GM12878 (cell line): ENCODE data around the gene MGMT. TPM values are rescaled to one million over a fixed set of nuclear protein-coding genes. Genes with fewer than 3 reads are reported as not detected.

Experiments
- ATAC-seq: fragments of 200-7000 bp; cut with Tn5 transposase; 3 replicates; pipeline ENCODE4 v1.9.1; 2020; ENCODE audit warnings: mild to moderate bottlenecking, moderate library complexity
- BruUV-seq: library from RNA; stranded (reverse); fragments of 400-500 nt; replicated peaks from 2 replicates; lab custom pipeline; 2021; lab: Mats Ljungman, UMichigan
- CTCF ChIA-PET: fragments of 300-600 bp; sonication (Branson Sonifier 250); formaldehyde crosslinking; extraction: SDS; loops from one replicate; lab custom pipeline; 2021; ENCODE audit warnings: inconsistent platforms; lab: Yijun Ruan, JAX
- POLR2A ChIA-PET: fragments of 350-600 bp; formaldehyde crosslinking; extraction: SDS; loops from one replicate; lab custom pipeline; 2021; ENCODE audit warnings: inconsistent platforms; lab: Charles Lee
- RAD21 ChIA-PET: fragments of 300-600 bp; sonication (Branson Sonifier 250); formaldehyde crosslinking; loops from one replicate; lab custom pipeline; 2023; ENCODE audit warnings: antibody characterized with exemption; ENCODE audit not compliant: unreplicated experiment; lab: Charles Lee
- SMC1A ChIA-PET: fragments of 300-600 bp; sonication (Branson Sonifier 250); formaldehyde crosslinking; loops from one replicate; lab custom pipeline; 2023; ENCODE audit not compliant: unreplicated experiment, uncharacterized antibody; lab: Charles Lee
- DNase-seq: peaks from one replicate; pipeline ENCODE4 v3.0.0-alpha.2; 2011; ENCODE audit warnings: low read depth, low spot score
- FAIRE-seq: peaks from 3 replicates; lab custom pipeline; 2011; peaks lifted over from hg19 to GRCh38; lab: Jason Lieb, UNC
- H2AFZ ChIP-seq: 2 replicates; pipeline ENCODE4 v1.6.0; 2011; ENCODE audit warnings: low read depth, low read length, control low read depth; ENCODE audit not compliant: control insufficient read depth
- H3K27ac ChIP-seq: 2 replicates; pipeline ENCODE4 v1.5.1; 2011; ENCODE audit warnings: control low read depth; ENCODE audit not compliant: control insufficient read depth, insufficient read depth
- H3K27me3 ChIP-seq, 2 experiments: replicated peaks in 1 of 2; 2 replicates each; pipeline versions ENCODE4 v1.6.0 to v1.6.1; 2011; ENCODE audit warnings: low read length in 1 of 2; ENCODE audit not compliant: control insufficient read depth in 2 of 2, insufficient read depth in 2 of 2
- H3K36me3 ChIP-seq, 2 experiments: 2 replicates each; pipeline ENCODE4 v1.5.1; 2011; ENCODE audit warnings: low read length in 1 of 2; ENCODE audit not compliant: control insufficient read depth in 2 of 2, insufficient read depth in 2 of 2
- H3K4me1 ChIP-seq: 2 replicates; pipeline ENCODE4 v1.6.1; 2011; ENCODE audit warnings: mild to moderate bottlenecking, low read length, moderate library complexity, mixed read lengths; ENCODE audit not compliant: control insufficient read depth, insufficient read depth
- H3K4me2 ChIP-seq: 2 replicates; pipeline ENCODE4 v1.6.0; 2011; ENCODE audit warnings: control low read depth; ENCODE audit not compliant: control insufficient read depth, insufficient read depth
- H3K4me3 ChIP-seq: fragments of 200-600 bp; sonication (generic); 2 replicates; pipeline ENCODE4 v1.5.1; 2016
- H3K79me2 ChIP-seq: 2 replicates; pipeline ENCODE4 v1.6.0; 2011; ENCODE audit warnings: low read length; ENCODE audit not compliant: control insufficient read depth, insufficient read depth
- H3K9ac ChIP-seq: 2 replicates; pipeline ENCODE4 v1.8.0; 2011; ENCODE audit warnings: low read length, control low read depth, mixed read lengths; ENCODE audit not compliant: control insufficient read depth, insufficient read depth
- H3K9me3 ChIP-seq: replicated peaks from 3 replicates; pipeline ENCODE4 v1.5.1; 2011; ENCODE audit warnings: mild to moderate bottlenecking, low read length; ENCODE audit not compliant: control insufficient read depth, insufficient read depth
- H4K20me1 ChIP-seq: 2 replicates; pipeline ENCODE4 v1.6.0; 2011; ENCODE audit not compliant: control insufficient read depth, insufficient read depth
- BCL11A ChIP-seq: IDR thresholded peaks from 2 replicates; pipeline ENCODE4 v1.6.1; 2011; ENCODE audit warnings: low read depth, low read length
- EED ChIP-seq: sonication (generic); IDR thresholded peaks from 2 replicates; pipeline ENCODE4 v1.6.1; 2016; ENCODE audit warnings: antibody characterized with exemption, low read depth
- POLR2AphosphoS5 ChIP-seq: IDR thresholded peaks from 2 replicates; pipeline ENCODE4 v1.6.1; 2011; ENCODE audit warnings: mild to moderate bottlenecking, low read length, inconsistent platforms
- RAD21 ChIP-seq: IDR thresholded peaks from 2 replicates; pipeline ENCODE4 v1.6.1; 2011; ENCODE audit warnings: mild to moderate bottlenecking, low read depth, low read length, moderate library complexity; ENCODE audit not compliant: insufficient read depth
- RAD51 ChIP-seq: fragments of 450-650 bp; IDR thresholded peaks from 2 replicates; pipeline ENCODE4 v1.6.1; 2016; ENCODE audit warnings: moderate library complexity, mild to moderate bottlenecking, inconsistent platforms
- SREBF2 ChIP-seq: IDR thresholded peaks from 2 replicates; pipeline ENCODE4 v1.6.1; 2012; ENCODE audit warnings: mild to moderate bottlenecking, low read length
- WGBS: methylation state at CpG from one replicate; pipeline ENCODE4 v1.1.6; 2016; ENCODE audit warnings: low lambda C conversion rate; ENCODE audit not compliant: insufficient replicate concordance, insufficient coverage; ENCODE audit errors: missing lambda C conversion rate; 5-methylcytosine and 5-hydroxymethylcytosine counted together
- in situ Hi-C: fragments of 300-500 bp; cut with MboI; formaldehyde crosslinking; loops from 9 replicates; pipeline ENCODE4 v1.14.3; 2018; ENCODE audit warnings: mixed read lengths
- intact Hi-C: fragments of 100-400 bp; cut with micrococcal nuclease; formaldehyde crosslinking; loops from one replicate; pipeline ENCODE4 v1.14.2; 2022; ENCODE audit not compliant: unreplicated experiment
- polyA plus RNA-seq, 11 experiments: library from polyadenylated mRNA; depleted of rRNA in 4 of 11; unstranded in 6 of 11; stranded (reverse) in 5 of 11; fragments of >200 nt; fragmentation: Nextera tagmentation in 4 of 11; fragmentation: Illumina TruSeq in 1 of 11; extraction: Ambion mirVana in 4 of 11; extraction: Trizol in 1 of 11; gene quantifications; 1 replicate in 1 of 11; 2 replicates in 10 of 11; pipeline versions ENCODE4 v1.2.1 to v1.2.3, GENCODE V29; 2011 to 2016; ENCODE audit warnings: inconsistent platforms in 2 of 11, missing spikeins in 2 of 11, low read depth in 1 of 11
- total RNA-seq, 4 experiments: library from RNA; depleted of rRNA in 3 of 4; stranded (reverse); fragments of >200 nt in 3 of 4; fragmentation: Illumina TruSeq in 1 of 4; extraction: Trizol in 1 of 4; gene quantifications; 2 replicates each; pipeline versions ENCODE4 v1.2.1 to v1.2.3, GENCODE V29; 2013 to 2021
- TF ChIP-seq, protein P1 (sequence below): fragments of 450-650 bp; formaldehyde crosslinking; IDR thresholded peaks from 2 replicates; pipeline ENCODE4 v1.4.0; 2020; ENCODE audit warnings: mild to moderate bottlenecking, moderate library complexity
- TF ChIP-seq, protein P2 (sequence below): fragments of 450-650 bp; IDR thresholded peaks from 2 replicates; pipeline ENCODE4 v1.6.1; 2016; ENCODE audit warnings: mild to moderate bottlenecking, moderate library complexity, borderline replicate concordance
- TF ChIP-seq, protein P3 (sequence below): fragments of 450-650 bp; IDR thresholded peaks from 2 replicates; pipeline ENCODE4 v1.6.1; 2017; ENCODE audit warnings: mild to moderate bottlenecking, moderate library complexity

Gene MGMT
- total and polyA plus RNA-seq, 10 of the 15 experiments (the other 5 are each of a cell fraction or from before 2014, with no cell fraction given) = 0.16 to 24.2 (median 13.3) TPM

DNA sequence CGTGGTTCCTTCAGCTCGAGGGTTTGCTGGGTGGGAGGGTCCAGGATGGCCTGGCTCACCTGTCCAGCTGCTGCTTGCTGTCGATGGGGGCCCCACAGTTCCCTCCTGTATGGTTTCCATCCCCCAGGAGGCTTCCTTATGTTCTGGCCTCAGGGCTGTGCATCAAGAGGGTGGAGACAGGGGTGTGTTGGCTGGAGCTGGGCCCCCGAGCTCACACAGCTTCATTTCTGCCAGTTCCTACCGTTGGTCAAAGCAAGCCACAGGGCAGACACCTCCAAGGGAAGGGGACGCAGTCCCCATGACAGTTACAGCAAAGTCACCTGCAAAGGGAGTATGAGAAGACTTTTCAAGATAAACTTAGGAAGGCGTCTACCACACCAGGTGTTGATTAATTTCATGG lies 340.2 kb downstream of the MGMT start (continued):
- TF ChIP-seq, protein P1, sequence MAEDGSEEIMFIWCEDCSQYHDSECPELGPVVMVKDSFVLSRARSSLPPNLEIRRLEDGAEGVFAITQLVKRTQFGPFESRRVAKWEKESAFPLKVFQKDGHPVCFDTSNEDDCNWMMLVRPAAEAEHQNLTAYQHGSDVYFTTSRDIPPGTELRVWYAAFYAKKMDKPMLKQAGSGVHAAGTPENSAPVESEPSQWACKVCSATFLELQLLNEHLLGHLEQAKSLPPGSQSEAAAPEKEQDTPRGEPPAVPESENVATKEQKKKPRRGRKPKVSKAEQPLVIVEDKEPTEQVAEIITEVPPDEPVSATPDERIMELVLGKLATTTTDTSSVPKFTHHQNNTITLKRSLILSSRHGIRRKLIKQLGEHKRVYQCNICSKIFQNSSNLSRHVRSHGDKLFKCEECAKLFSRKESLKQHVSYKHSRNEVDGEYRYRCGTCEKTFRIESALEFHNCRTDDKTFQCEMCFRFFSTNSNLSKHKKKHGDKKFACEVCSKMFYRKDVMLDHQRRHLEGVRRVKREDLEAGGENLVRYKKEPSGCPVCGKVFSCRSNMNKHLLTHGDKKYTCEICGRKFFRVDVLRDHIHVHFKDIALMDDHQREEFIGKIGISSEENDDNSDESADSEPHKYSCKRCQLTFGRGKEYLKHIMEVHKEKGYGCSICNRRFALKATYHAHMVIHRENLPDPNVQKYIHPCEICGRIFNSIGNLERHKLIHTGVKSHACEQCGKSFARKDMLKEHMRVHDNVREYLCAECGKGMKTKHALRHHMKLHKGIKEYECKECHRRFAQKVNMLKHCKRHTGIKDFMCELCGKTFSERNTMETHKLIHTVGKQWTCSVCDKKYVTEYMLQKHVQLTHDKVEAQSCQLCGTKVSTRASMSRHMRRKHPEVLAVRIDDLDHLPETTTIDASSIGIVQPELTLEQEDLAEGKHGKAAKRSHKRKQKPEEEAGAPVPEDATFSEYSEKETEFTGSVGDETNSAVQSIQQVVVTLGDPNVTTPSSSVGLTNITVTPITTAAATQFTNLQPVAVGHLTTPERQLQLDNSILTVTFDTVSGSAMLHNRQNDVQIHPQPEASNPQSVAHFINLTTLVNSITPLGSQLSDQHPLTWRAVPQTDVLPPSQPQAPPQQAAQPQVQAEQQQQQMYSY (CRISPR knock-in tag) = no peak
- no peak for TF ChIP-seq SREBF2

DNA sequence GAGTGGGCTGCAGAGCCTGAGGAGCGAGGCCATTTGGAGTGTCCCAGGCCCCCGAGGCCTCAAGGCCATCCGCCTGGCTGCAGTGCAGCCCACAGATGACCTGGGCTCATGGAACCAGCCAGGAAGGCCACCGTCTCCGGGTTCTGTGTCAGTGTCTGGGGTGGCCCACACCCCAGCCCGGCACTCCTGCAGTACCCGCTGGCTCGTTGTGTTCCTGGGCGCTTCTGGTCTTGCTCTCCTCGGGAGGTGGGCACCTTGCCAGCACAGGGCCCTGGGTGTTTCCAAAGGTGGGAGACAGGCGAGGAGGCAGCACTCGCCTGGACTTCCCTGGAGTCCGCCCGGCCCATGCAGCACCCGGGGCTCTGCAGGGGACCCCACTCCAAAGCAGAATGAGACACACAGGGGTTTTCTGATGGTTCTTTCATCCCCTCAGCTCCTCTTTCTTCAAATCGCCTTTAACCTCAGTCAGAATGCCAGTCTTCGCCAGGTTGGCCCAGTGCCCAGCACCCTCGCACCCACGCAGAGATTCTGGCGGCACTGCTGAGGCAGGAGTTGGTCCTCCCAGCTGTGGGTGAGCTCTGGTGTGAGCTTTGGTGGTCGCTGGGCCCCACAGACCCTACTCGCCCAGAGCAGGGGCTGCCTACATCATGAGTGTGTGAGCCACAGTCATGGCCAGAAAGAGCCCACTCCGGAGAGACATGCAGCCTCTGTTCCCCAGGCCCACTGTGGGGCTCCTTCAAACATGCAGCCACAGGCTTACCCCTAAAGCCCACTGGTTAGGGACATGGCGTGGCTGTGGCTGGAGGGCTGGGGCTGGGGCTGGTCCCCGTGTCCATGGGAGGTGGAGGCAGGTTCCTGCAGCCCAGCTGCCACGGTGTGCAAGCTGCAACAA lies 341.3 kb downstream of the MGMT start:
- no peaks in the 10 kb centered on the region for H3K36me3 ChIP-seq
- no peak overlapping the region for H3K9ac ChIP-seq
- SMC1A ChIA-PET = no interaction called here
- H3K9me3 ChIP-seq = no peaks in the 10 kb centered on the region
- POLR2A ChIA-PET = no interaction called here
- intact Hi-C loops = no loop called here
- no peak for ATAC-seq
- no peak overlapping the region for H3K4me3 ChIP-seq
- no peaks in the 10 kb centered on the region for H3K79me2 ChIP-seq
- H4K20me1 ChIP-seq = no peaks in the 10 kb centered on the region
- no peak for DNase-seq
- CTCF ChIA-PET = no interaction called here
- in situ Hi-C loops = no loop called here
- H3K27me3 ChIP-seq = no peaks in the 10 kb centered on the region
- WGBS = 29% methylated on average over 26 of the region's 26 CpGs
- H3K4me2 ChIP-seq = no peak overlapping the region
- BruUV-seq = no TSS peak
- RAD21 ChIA-PET = no interaction called here
- H2AFZ ChIP-seq = no peak overlapping the region
- no peak for FAIRE-seq
- H3K4me1 ChIP-seq = no peaks in the 10 kb centered on the region
- no peak overlapping the region for H3K27ac ChIP-seq
- no peak for TF ChIP-seq RAD21
- TF ChIP-seq, protein P2, sequence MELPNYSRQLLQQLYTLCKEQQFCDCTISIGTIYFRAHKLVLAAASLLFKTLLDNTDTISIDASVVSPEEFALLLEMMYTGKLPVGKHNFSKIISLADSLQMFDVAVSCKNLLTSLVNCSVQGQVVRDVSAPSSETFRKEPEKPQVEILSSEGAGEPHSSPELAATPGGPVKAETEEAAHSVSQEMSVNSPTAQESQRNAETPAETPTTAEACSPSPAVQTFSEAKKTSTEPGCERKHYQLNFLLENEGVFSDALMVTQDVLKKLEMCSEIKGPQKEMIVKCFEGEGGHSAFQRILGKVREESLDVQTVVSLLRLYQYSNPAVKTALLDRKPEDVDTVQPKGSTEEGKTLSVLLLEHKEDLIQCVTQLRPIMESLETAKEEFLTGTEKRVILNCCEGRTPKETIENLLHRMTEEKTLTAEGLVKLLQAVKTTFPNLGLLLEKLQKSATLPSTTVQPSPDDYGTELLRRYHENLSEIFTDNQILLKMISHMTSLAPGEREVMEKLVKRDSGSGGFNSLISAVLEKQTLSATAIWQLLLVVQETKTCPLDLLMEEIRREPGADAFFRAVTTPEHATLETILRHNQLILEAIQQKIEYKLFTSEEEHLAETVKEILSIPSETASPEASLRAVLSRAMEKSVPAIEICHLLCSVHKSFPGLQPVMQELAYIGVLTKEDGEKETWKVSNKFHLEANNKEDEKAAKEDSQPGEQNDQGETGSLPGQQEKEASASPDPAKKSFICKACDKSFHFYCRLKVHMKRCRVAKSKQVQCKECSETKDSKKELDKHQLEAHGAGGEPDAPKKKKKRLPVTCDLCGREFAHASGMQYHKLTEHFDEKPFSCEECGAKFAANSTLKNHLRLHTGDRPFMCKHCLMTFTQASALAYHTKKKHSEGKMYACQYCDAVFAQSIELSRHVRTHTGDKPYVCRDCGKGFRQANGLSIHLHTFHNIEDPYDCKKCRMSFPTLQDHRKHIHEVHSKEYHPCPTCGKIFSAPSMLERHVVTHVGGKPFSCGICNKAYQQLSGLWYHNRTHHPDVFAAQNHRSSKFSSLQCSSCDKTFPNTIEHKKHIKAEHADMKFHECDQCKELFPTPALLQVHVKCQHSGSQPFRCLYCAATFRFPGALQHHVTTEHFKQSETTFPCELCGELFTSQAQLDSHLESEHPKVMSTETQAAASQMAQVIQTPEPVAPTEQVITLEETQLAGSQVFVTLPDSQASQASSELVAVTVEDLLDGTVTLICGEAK = no peak
- TF ChIP-seq, protein P3, sequence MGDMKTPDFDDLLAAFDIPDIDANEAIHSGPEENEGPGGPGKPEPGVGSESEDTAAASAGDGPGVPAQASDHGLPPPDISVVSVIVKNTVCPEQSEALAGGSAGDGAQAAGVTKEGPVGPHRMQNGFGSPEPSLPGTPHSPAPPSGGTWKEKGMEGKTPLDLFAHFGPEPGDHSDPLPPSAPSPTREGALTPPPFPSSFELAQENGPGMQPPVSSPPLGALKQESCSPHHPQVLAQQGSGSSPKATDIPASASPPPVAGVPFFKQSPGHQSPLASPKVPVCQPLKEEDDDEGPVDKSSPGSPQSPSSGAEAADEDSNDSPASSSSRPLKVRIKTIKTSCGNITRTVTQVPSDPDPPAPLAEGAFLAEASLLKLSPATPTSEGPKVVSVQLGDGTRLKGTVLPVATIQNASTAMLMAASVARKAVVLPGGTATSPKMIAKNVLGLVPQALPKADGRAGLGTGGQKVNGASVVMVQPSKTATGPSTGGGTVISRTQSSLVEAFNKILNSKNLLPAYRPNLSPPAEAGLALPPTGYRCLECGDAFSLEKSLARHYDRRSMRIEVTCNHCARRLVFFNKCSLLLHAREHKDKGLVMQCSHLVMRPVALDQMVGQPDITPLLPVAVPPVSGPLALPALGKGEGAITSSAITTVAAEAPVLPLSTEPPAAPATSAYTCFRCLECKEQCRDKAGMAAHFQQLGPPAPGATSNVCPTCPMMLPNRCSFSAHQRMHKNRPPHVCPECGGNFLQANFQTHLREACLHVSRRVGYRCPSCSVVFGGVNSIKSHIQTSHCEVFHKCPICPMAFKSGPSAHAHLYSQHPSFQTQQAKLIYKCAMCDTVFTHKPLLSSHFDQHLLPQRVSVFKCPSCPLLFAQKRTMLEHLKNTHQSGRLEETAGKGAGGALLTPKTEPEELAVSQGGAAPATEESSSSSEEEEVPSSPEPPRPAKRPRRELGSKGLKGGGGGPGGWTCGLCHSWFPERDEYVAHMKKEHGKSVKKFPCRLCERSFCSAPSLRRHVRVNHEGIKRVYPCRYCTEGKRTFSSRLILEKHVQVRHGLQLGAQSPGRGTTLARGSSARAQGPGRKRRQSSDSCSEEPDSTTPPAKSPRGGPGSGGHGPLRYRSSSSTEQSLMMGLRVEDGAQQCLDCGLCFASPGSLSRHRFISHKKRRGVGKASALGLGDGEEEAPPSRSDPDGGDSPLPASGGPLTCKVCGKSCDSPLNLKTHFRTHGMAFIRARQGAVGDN = no peak
- TF ChIP-seq EED = no peak
- no peak for TF ChIP-seq POLR2AphosphoS5
- TF ChIP-seq BCL11A = no peak
- no peak for TF ChIP-seq RAD51
